Measurements from ENCODE around the gene KCNH6.

The KCNH6 gene

DNA sequence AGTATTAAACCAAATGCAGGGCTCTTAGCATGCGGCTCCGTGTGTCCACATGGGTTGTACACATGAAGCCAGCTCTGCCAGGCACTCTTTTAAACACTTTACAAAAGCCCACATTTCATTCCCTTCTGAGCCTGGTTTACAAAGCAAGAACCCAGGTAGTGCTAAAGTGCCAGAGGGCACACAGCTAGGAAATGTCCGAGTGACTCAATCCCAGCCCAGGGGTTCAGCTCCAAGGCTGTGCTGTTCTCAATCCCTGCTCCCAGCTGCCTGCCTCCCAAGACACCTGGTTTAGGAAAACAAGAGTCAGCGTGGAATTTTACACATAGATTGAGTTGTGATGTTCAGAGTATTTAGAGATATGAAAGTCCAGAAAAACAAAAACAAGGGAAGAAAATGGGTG lies 13.8 kb downstream of the KCNH6 start:
- DNase-seq = no peak

DNA sequence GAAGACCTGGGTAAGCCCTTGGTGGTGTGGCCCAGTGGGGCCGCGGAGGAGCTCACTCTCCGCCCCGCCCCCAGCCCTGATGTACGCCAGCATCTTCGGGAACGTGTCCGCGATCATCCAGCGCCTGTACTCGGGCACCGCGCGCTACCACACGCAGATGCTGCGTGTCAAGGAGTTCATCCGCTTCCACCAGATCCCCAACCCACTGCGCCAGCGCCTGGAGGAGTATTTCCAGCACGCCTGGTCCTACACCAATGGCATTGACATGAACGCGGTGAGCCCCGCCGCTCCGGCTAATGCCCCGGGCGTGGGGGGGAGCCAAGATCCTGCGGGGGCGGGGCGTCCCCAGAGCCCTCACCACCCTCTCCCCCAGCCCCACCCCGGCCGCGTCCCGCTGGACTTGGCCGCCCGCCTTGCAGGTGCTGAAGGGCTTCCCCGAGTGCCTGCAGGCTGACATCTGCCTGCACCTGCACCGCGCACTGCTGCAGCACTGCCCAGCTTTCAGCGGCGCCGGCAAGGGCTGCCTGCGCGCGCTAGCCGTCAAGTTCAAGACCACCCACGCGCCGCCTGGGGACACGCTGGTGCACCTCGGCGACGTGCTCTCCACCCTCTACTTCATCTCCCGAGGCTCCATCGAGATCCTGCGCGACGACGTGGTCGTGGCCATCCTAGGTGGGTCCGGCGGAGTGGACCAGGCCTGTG lies 15.0 kb downstream of the KCNH6 start:
- DNase-seq = no peak

DNA sequence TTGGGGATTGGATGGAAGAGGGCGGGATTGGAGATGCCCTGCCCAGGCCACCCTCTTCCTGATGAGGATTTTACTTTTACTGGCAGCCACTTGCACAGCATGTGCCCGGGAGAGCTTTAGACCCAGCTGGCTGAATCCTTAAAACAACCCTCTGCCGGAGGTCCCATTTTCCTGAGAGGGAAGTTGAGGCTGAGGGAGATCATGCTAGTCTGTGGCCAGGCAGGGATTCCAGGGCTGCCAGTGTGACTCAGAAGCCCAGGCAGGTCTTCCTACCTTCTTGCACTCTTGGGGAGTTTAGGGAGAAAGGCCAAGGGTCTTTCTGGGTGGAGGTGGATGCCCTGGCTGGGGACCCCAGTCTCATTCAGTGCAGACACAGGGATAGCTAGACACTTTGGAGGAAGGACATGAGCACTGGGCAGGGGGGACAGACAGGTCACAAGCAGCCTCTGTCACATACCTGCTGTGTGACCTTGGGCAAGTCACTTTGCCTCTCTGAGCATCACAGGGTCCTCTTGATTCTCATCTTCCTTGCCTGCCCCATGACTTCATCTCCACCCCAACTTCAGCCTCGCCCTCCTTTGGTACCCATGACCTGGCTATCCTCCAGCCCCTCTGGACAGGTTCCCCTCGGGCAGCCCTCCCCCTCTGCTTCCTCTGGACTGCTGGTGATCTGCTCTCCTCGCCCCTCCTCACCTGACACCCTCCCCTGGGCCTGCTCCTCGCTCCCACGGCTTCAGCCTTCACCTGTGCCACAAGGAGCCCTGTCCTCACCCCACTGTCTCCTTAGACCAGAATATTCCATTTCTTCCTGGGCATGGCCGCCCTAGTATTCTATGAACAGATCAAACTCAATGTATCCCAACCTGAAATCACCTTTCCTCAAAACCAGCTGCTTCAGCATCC lies 15.8 kb downstream of the KCNH6 start:
- DNase-seq = no peak

DNA sequence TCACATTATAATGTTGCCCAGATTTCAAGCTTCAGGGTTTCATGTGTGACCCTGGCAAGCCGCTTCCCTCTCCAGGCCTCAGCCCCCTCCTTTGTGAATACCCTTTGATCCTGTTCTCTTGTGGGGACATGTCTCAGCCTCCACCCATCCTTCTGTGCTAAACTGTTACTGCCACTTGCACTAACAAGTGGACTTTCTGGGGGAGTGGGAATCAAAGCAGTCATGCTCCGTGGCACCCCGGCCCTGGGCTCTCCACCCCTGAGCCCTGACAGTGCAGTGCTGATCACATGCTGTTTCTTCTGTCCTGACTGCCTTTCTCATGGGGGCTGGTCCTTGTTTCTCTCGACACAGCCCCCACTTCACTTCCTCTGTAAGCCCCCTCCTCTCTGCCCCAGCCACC lies 17.4 kb downstream of the KCNH6 start:
- no peak for DNase-seq

DNA sequence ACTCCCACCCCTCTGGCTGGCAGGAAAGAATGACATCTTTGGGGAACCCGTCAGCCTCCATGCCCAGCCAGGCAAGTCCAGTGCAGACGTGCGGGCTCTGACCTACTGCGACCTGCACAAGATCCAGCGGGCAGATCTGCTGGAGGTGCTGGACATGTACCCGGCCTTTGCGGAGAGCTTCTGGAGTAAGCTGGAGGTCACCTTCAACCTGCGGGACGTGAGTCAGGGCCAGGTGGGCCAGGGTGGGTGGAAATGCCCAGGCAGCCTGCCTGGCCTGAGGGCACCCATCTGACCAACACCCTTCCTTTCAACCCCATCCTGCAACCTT lies 19.0 kb downstream of the KCNH6 start:
- DNase-seq = no peak

DNA sequence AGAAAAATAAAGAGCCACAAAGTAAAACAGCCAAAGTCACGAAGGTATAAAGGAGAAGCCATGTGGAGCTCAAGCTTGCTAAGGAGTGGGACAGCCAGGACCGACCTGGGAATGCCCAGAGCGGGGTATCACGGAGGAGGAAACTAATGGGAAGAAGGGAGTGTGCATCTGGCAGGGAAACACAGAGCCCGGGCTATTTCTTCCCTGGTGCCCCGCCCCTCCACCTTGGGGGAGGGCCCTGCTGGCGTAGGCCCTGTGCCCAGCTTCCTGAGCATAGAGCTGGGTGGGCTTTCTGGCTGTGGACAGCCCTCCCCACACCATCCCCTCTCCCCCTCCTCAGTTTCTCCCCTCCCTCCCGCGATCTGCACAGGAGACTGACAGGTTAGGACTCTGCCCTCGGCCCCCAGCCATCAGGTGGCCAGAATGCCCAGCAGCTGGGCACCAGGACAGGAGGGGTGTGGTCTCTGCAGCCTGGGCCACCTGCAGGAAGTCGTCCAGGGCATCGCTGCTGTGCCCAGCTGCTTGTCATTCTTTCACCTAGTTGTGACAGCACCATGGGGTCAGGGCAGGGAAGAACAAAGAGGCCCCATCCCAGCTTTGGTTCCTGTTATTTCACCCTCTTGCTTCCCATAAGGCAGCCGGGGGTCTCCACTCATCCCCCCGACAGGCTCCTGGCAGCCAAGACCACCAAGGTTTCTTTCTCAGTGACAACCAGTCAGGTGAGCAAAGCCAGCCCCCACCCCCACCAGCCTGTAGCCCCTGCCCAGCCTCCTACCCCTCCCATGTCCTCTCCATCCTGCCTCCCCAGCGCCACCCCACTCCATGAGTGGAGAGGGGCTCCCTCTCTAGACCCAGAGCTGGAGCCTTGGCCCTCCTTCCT lies 20.0 kb downstream of the KCNH6 start:
- DNase-seq = no peak

DNA sequence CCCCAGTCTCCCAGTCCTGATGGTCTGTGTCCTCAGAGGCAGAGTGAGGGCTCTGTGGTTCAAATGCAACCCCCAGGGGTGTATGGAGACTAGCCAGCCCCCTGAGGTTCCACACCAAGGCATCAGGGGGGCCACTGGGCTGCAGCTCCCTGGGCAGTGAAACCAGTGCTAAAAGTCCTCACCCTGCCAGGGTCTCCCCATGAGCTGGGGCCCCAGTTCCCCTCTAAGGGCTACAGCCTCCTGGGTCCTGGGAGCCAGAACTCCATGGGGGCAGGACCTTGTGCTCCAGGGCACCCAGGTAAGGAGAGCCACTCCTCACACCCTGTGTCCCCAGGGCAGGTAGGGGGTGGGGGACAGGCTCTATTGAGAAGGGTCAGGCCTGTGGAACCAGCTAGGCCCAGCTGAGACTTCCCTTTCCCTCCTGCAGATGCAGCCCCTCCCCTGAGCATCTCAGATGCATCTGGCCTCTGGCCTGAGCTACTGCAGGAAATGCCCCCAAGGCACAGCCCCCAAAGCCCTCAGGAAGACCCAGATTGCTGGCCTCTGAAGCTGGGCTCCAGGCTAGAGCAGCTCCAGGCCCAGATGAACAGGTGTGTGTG lies 20.8 kb downstream of the KCNH6 start:
- DNase-seq = no peak

DNA sequence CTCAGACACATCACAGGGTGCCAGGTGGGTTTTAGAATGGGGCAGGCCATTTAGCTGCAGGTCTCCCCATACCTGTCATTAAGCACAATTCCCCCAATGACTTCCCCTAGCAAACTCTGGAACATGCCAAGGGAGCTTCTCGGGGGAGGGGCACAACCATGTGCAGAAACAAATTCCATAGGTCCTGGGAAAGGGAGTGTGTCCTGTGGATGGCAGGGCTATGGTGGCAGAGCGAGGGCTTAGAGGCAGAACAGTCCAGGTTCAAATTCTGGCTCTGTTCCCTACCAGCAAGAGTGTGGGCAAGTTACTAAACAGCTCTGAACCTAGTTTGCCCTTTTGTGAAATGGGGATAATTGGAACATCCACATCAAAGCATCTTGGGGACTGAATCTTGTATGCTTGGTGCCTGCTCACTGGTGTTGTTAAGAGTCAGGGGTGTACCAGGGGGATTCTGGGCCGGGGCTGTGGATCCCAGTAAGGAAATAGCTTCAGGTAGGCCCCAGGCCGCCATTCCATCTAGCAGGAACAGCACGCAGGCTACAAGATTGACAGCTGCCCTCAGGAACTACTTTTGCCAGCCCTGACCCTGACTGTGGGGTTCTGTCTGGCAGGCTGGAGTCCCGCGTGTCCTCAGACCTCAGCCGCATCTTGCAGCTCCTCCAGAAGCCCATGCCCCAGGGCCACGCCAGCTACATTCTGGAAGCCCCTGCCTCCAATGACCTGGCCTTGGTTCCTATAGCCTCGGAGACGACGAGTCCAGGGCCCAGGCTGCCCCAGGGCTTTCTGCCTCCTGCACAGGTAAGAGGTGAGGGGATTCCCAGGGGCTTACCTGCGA lies 21.5 kb downstream of the KCNH6 start:
- DNase-seq = no peak

DNA sequence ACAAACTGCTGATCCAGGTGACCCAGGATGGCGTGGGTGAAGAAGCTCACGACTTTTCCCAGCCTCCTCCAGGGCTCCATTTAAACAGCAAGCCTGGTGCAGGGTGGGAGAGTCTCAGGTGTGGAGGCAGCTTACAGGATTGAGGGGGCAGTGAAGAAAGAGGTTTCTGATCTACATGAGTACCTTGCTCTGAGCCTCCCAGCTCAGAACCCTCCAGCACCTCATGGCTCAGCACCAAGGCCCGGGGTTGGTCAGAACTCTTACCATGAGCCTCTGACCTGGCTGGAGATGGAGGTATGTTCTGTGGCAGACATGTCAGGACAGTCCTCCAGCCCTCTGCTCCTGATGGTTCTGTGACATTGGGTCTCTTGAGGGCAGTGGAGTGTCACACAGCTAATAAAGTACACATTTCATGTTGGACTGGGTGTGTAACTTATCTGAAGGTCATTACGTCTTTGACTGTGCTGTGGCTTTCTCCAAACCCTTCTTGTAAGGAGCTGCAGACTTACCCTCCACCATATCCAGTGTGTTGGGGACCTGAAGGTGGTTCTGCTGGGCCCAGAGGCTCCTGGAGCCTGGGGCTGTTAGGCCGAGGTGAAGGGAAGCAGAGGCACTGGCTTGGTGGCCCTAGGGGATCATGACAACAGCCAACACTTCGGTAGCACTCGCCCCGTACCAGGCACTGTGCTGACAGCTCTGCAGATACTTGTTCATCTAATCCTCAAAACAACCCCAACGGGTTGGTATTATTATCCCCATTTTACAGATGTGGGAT lies 23.3 kb downstream of the KCNH6 start:
- no peak for DNase-seq

DNA sequence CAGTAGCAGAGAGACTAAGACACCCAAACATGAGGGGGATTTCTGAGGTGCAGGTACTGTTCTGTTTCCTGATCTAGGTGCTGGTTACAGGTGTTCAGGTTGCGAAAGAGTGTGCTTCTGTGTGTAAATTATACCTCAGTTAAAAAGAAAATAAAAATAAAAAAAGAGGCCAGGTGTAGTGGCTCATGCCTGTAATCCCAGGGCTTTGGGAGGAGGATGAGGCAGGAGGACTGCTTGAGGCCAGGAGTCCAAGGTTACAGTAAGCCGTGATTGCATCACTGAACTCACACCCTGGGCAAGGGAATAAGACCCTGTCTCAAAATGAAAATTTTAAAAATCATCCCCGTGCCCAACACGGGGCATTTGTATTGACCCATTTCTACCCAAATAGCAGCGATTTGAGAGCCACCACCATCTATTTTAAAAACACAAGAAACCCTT lies 23.9 kb downstream of the KCNH6 start:
- no peak for DNase-seq

DNA sequence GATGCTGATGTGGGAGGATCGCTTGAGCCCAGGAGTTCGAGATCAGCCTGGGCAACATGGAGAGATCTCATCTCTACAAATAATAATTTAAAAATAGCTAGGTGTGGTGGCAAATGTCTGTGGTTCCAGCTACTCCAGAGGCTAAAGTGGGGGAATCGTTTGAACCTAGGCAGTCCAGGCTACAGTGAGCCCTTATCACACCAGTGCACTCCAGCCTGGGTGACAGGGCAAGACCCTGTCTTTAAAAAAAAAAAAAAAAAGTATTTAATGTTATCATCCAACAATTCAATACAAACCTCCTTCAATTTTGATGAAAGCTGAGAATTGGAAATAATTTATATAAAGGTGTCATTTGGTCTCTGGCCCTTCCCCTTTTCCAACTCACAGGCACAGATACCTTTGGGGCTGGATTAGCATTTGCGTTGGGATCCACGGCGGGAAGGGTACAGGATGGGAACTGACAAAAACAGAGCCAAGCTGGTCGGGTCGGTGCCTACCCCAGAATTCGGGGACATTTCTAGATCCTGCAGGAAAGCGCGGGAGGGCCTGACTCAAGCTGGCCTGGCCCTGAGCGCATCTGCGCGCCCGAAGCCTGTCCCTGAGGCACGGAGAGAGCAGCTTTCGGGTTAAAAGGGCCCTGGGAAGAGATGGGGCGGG lies 26.3 kb downstream of the KCNH6 start:
- DNase-seq = peak; percentile 70

DNA sequence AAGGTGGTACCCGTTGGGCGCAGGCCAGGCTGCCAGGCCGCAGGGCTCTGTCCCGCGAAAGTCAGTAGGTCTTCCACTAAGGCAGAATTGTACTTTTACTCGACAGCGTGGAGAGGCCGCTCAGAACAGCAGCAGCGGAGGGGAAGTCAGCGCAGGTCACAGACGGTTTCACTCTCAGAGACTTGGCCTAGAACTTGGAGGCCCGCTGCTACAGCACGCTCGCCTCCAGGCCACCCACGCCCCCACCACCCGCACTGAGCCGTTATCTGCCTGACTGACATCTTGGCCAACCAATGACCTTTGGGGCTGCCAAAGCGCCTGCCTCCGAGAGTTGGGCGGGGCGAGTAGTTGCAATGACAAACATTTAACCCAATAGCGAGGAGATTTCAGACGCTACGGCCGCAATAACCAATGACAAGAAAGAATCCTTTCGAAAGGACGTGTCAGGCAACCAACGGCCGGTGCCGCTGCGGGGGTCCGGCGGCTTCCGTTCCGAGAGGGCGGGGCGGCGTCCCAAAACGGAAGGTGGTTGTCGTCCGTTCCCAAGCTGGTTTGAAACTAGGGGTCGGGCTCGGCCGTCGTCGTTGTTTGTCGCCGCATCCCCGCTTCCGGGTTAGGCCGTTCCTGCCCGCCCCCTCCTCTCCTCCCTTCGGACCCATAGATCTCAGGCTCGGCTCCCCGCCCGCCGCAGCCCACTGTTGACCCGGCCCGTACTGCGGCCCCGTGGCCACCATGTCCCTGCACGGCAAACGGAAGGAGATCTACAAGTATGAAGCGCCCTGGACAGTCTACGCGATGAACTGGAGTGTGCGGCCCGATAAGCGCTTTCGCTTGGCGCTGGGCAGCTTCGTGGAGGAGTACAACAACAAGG lies 27.0 kb downstream of the KCNH6 start, which contains the start of gene DCAF7:
TSS of gene DCAF7 (plus strand) at position 532 of the 871 bp plus-strand sequence. CDS start at position 733, 201 bp downstream.
- peak; percentile 100 for DNase-seq

DNA sequence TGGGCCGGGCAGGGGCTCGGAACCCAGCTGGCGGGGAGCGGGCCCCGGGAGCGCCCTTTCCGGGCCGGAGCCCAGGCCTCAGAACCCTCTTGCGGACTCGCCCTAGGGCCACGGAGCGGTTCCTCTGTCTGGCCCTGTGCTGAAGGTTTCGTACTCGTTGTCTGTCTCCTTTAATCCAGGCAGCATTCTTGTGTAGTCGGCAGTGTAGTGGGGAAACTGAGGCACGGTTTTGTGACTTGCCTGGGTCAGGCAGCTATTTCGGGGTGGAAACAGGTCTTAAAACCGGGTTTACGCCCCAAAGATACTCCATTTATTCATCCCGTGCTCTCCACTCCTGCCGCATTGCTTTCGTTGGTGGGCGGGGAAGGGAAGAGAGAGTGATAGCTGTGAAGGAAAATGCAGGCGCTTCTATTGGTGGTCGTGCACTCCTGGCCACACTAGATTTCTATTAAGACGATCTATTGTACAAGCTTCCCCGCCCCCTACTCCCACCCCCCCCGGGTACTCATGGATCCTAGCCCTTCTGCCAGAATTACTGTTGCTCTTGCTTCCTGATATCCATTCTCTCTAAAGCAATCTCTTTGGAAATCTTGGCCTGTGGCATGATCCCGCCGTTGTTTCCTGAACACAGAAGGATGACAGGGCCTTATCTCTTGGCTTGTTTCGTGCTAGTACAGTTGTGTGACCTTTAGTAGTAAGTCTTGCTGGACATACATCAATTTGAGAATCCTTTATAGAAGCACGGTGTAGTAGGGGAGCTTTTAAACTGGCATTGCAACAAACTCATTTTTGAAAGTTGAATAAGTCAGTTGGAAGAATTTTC lies 27.9 kb downstream of the KCNH6 start:
- DNase-seq = no peak

DNA sequence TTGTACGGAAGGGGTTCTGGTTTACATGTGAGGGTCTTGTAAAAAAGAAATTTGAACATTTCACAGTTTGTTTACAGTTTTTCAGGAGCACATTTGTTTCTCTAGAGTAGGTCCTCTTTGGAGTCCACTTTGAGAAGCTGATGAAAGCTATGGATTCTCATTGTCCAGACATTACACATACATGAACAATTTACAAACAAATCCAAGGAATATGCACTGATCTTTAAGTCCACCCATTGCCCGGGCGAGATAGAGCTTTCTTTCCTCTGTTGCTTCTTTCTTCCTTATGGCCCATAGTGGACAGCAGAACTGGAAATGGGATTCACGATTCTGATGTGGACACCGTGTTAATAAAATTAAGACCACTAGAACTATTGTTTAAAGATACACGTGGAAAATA lies 29.1 kb downstream of the KCNH6 start:
- no peak for DNase-seq

DNA sequence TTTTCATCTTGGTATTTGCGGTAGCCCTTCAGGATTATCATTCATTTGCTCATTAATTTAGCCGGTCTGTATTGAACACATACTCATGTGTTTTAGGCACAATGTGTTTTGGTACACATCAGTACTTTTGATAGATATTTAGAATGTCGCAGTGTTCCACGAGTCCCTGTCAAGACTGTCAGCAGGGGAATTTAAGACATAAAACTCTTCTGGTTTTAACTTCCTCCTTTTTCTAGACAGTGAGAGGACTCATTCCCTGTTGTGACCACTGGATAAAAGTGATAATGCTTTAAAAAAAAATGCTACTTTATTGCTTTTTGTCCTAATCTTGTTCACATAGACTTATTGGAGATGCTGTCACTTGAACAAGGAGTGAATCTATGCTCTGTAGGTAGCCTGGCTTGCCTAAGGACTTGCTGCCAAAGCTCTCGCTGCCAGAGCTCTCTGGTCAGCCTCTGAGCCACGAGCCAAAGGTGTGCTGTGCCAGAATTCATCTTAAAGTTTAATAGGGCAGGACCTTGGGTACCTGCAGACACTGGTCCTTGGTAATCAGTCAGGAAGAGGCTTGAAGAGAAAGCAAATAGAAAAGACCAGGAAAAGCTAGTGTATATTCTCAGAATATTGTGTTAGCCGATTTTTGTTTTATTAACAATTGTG lies 32.5 kb downstream of the KCNH6 start:
- no peak for DNase-seq

DNA sequence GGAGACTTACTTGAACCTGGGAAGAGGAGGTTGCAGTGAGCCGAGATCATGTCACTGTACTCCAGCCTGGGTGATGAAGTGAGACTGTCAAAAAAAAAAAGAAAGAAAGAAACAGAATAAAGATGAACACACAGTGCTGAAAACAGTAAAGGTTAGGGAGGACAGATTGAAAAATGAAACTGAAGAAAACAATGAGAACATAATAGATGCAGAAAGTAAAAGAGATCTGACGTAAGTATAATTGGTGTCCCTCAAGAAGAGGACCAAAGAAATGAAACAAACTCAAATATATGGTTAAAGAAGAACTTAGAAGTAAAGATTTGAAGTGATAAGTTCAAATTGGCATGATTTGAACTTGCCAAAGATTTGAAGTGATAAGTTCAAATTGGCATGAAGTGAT lies 34.3 kb downstream of the KCNH6 start:
- DNase-seq = no peak

DNA sequence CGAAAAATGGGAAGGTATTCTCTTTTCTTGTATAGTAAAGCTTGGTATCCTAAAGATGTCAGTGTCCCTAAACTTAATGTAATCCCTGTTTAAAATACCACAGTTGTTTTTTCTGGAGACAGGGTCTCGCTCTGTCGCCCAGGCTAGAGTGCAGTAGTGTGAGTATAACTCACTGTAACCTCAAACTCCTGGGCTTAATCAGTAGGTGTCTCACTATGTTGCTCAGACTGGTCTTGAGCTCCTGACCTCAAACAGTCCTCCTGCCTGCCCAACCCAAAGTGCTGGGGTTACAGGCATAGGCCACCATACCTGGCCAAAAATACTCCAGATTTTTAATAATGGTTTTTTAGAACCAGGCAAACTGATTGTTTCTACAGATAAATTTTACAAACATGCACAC lies 35.3 kb downstream of the KCNH6 start:
- DNase-seq = no peak

DNA sequence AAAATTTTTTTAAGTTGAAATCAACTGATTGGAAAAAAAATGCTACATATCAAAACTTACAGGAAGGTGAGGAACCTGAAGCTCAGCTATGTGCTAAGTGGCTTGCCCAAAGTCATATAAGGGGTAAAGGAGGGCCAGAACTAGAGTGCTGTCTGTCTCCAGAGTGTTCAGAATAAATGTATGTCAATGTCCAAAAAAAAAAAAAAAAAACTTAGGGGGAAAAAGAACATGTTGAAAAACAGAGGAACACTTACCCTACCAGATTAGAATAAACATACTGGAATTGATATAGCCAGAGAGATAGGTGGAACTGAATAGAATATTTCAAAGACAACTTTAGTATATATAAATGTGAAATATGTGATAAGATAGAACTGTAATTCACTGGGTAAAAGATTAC lies 38.7 kb downstream of the KCNH6 start:
- DNase-seq = no peak

Measured in midbrain (tissue), 1 donor.